ENCODE results near the gene IMPG2. TPM values are rescaled to one million over a fixed set of nuclear protein-coding genes. Genes with fewer than 3 reads are reported as not detected.

Gene IMPG2
- total and polyA plus RNA-seq, 2 donors (not counting 1 experiment from before 2014, with no cell fraction given) = 0.11 to 0.33 TPM

- Histone ChIP-seq H3K4me3 (replicated peaks in 1 of 4; ENCODE audit: control extremely low read depth in 1 of 4, insufficient read depth in 1 of 4, low read depth in 3 of 4, low read length in 4 of 4) (no peak overlapping the region), H3K36me3 (ENCODE audit: control insufficient read depth, insufficient read depth, low read length) (no peaks in the 10 kb centered on the region), H3K4me2 (ENCODE audit: extremely low read depth, insufficient read depth, low read length) (peak overlapping the region; percentile 13), H3K9ac (ENCODE audit: insufficient read depth, low read length) (no peak overlapping the region), H2AFZ (ENCODE audit: low read length) (peak overlapping the region; percentile 19), H3K27me3 (ENCODE audit: control insufficient read depth, insufficient read depth, low read length) (no peaks in the 10 kb centered on the region), H3K79me2 (ENCODE audit: control insufficient read depth, insufficient read depth, low read length) (no peaks in the 10 kb centered on the region), H4K20me1 (ENCODE audit: control insufficient read depth, extremely low read depth, insufficient read depth, low read length) (no peaks in the 10 kb centered on the region), H3K9me3 (ENCODE audit: control insufficient read depth, insufficient read depth, low read depth, low read length) (no peaks in the 10 kb centered on the region), H3K4me1 (ENCODE audit: control insufficient read depth, extremely low read depth, insufficient read depth, low read length) (peaks cover 4% of the 10 kb centered on the region), H3K27ac (ENCODE audit: insufficient read depth, low read length) (no peak overlapping the region)
- DNase-seq (ENCODE audit: low read depth in 2 of 2) = no peak
- TF ChIP-seq EZH2 (IDR thresholded peaks at IDR 0.05; ENCODE audit: low read length, missing control alignments) (no peak), CTCF (conservative IDR thresholded peaks at IDR 0.05 in 1 of 2, IDR thresholded peaks at IDR 0.05 in 1 of 2; ENCODE audit: low read depth in 1 of 2, low read length in 2 of 2) (no peak)
These were observed 16.5 kb downstream of the IMPG2 start for GRCh38 chr3:101303836-101304235.

GRCh38 chr3:101303089-101303731 lies 17.2 kb downstream of the IMPG2 start:
- DNase-seq (ENCODE audit: low read depth in 2 of 2) = peak; percentile 37 to 76
- peak overlapping the region in 3 of 4 experiments; percentile 29 to 44 (median 33) for H3K4me3 ChIP-seq (replicated peaks in 1 of 4; ENCODE audit: control extremely low read depth in 1 of 4, insufficient read depth in 1 of 4, low read depth in 3 of 4, low read length in 4 of 4)
- no peak overlapping the region for H3K27ac ChIP-seq (ENCODE audit: insufficient read depth, low read length)
- no peaks in the 10 kb centered on the region for H3K79me2 ChIP-seq (ENCODE audit: control insufficient read depth, insufficient read depth, low read length)
- peak overlapping the region; percentile 93 for H3K4me2 ChIP-seq (ENCODE audit: extremely low read depth, insufficient read depth, low read length)
- H3K36me3 ChIP-seq (ENCODE audit: control insufficient read depth, insufficient read depth, low read length) = no peaks in the 10 kb centered on the region
- no peaks in the 10 kb centered on the region for H3K27me3 ChIP-seq (ENCODE audit: control insufficient read depth, insufficient read depth, low read length)
- H3K9me3 ChIP-seq (ENCODE audit: control insufficient read depth, insufficient read depth, low read depth, low read length) = no peaks in the 10 kb centered on the region
- no peaks in the 10 kb centered on the region for H4K20me1 ChIP-seq (ENCODE audit: control insufficient read depth, extremely low read depth, insufficient read depth, low read length)
- H3K4me1 ChIP-seq (ENCODE audit: control insufficient read depth, extremely low read depth, insufficient read depth, low read length) = peaks cover 4% of the 10 kb centered on the region
- no peak for TF ChIP-seq CTCF (conservative IDR thresholded peaks at IDR 0.05 in 1 of 2, IDR thresholded peaks at IDR 0.05 in 1 of 2; ENCODE audit: low read depth in 1 of 2, low read length in 2 of 2)
- no peak for TF ChIP-seq EZH2 (IDR thresholded peaks at IDR 0.05; ENCODE audit: low read length, missing control alignments)
- peak overlapping the region; percentile 83 for H2AFZ ChIP-seq (ENCODE audit: low read length)
- no peak overlapping the region for H3K9ac ChIP-seq (ENCODE audit: insufficient read depth, low read length)

GRCh38 chr3:101300073-101300472 lies 20.3 kb downstream of the IMPG2 start:
- Histone ChIP-seq H3K79me2 (ENCODE audit: control insufficient read depth, insufficient read depth, low read length) (no peaks in the 10 kb centered on the region), H3K4me3 (replicated peaks in 1 of 4; ENCODE audit: control extremely low read depth in 1 of 4, insufficient read depth in 1 of 4, low read depth in 3 of 4, low read length in 4 of 4) (no peak overlapping the region), H3K27ac (ENCODE audit: insufficient read depth, low read length) (no peak overlapping the region), H4K20me1 (ENCODE audit: control insufficient read depth, extremely low read depth, insufficient read depth, low read length) (no peaks in the 10 kb centered on the region), H3K9me3 (ENCODE audit: control insufficient read depth, insufficient read depth, low read depth, low read length) (no peaks in the 10 kb centered on the region), H3K36me3 (ENCODE audit: control insufficient read depth, insufficient read depth, low read length) (no peaks in the 10 kb centered on the region), H2AFZ (ENCODE audit: low read length) (no peak overlapping the region), H3K27me3 (ENCODE audit: control insufficient read depth, insufficient read depth, low read length) (no peaks in the 10 kb centered on the region), H3K9ac (ENCODE audit: insufficient read depth, low read length) (no peak overlapping the region), H3K4me1 (ENCODE audit: control insufficient read depth, extremely low read depth, insufficient read depth, low read length) (peaks cover 4% of the 10 kb centered on the region), H3K4me2 (ENCODE audit: extremely low read depth, insufficient read depth, low read length) (no peak overlapping the region)
- no peak for TF ChIP-seq CTCF (conservative IDR thresholded peaks at IDR 0.05 in 1 of 2, IDR thresholded peaks at IDR 0.05 in 1 of 2; ENCODE audit: low read depth in 1 of 2, low read length in 2 of 2)
- TF ChIP-seq EZH2 (IDR thresholded peaks at IDR 0.05; ENCODE audit: low read length, missing control alignments) = no peak
- no peak for DNase-seq (ENCODE audit: low read depth in 2 of 2)

All from fibroblast of lung (primary cell).